KMS-11 (cell line): ENCODE measurements around the gene COL25A1.

Experiments used
- H2AFZ ChIP-seq: fragments of 200-600 bp; sonication (generic); 2 replicates; pipeline ENCODE4 v1.6.1; 2016; ENCODE audit warnings: antibody characterized with exemption, mixed run types, low read depth
- H3K27ac ChIP-seq: fragments of 200-600 bp; sonication (generic); 2 replicates; pipeline ENCODE4 v1.6.1; 2016; ENCODE audit warnings: mild to moderate bottlenecking, mixed run types
- H3K27me3 ChIP-seq: fragments of 200-600 bp; sonication (generic); 2 replicates; pipeline ENCODE4 v1.6.1; 2017; ENCODE audit warnings: mild to moderate bottlenecking, low read depth, mixed run types, moderate library complexity; ENCODE audit not compliant: insufficient read depth
- H3K36me3 ChIP-seq: fragments of 200-600 bp; sonication (generic); 2 replicates; pipeline ENCODE4 v1.6.1; 2017; ENCODE audit warnings: mild to moderate bottlenecking, mixed run types; ENCODE audit not compliant: insufficient read depth
- H3K4me1 ChIP-seq: fragments of 200-600 bp; sonication (generic); 2 replicates; pipeline ENCODE4 v1.6.1; 2016; ENCODE audit warnings: mild to moderate bottlenecking, low read depth, mixed run types; ENCODE audit not compliant: poor library complexity, severe bottlenecking
- H3K4me2 ChIP-seq: fragments of 200-600 bp; sonication (generic); 2 replicates; pipeline ENCODE4 v1.7.0; 2016; ENCODE audit warnings: mild to moderate bottlenecking, mixed run types
- H3K4me3 ChIP-seq: fragments of 200-600 bp; sonication (generic); IDR thresholded peaks from 2 replicates; pipeline ENCODE4 v1.6.1; 2017; ENCODE audit warnings: low read depth, low read length, mixed read lengths; ENCODE audit not compliant: insufficient read depth
- H3K79me2 ChIP-seq: fragments of 200-600 bp; sonication (generic); 2 replicates; pipeline ENCODE4 v1.6.1; 2016; ENCODE audit warnings: low read depth, mixed run types; ENCODE audit not compliant: insufficient read depth
- H3K9ac ChIP-seq: fragments of 200-600 bp; sonication (generic); 2 replicates; pipeline ENCODE4 v1.6.1; 2016; ENCODE audit warnings: mild to moderate bottlenecking, mixed run types
- H4K20me1 ChIP-seq: fragments of 200-600 bp; sonication (generic); 2 replicates; pipeline ENCODE4 v1.6.1; 2016; ENCODE audit warnings: mild to moderate bottlenecking, mixed run types; ENCODE audit not compliant: insufficient read depth
- TF ChIP-seq, protein P1 (sequence below): fragments of 200-600 bp; sonication (generic); conservative IDR thresholded peaks from 2 replicates; pipeline ENCODE4 v1.6.1; 2017; ENCODE audit warnings: low read depth, mild to moderate bottlenecking, antibody characterized with exemption, low read length, moderate library complexity, mixed read lengths

COL25A1 gene

GRCh38 chr4:109126856-109127255 is 175.6 kb downstream of the COL25A1 start:
- H2AFZ ChIP-seq, result no peak overlapping the region
- TF ChIP-seq, protein P1, sequence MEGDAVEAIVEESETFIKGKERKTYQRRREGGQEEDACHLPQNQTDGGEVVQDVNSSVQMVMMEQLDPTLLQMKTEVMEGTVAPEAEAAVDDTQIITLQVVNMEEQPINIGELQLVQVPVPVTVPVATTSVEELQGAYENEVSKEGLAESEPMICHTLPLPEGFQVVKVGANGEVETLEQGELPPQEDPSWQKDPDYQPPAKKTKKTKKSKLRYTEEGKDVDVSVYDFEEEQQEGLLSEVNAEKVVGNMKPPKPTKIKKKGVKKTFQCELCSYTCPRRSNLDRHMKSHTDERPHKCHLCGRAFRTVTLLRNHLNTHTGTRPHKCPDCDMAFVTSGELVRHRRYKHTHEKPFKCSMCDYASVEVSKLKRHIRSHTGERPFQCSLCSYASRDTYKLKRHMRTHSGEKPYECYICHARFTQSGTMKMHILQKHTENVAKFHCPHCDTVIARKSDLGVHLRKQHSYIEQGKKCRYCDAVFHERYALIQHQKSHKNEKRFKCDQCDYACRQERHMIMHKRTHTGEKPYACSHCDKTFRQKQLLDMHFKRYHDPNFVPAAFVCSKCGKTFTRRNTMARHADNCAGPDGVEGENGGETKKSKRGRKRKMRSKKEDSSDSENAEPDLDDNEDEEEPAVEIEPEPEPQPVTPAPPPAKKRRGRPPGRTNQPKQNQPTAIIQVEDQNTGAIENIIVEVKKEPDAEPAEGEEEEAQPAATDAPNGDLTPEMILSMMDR, result no peak
- no peaks in the 10 kb centered on the region for H3K4me1 ChIP-seq
- H4K20me1 ChIP-seq, result no peaks in the 10 kb centered on the region
- no peak overlapping the region for H3K27ac ChIP-seq
- no peaks in the 10 kb centered on the region for H3K36me3 ChIP-seq
- H3K79me2 ChIP-seq, result no peaks in the 10 kb centered on the region
- no peaks in the 10 kb centered on the region for H3K27me3 ChIP-seq
- no peak overlapping the region for H3K4me3 ChIP-seq
- H3K4me2 ChIP-seq, result no peak overlapping the region
- H3K9ac ChIP-seq, result no peak overlapping the region

GRCh38 chr4:109125084-109125483 is 177.4 kb downstream of the COL25A1 start:
- H4K20me1 ChIP-seq, result no peaks in the 10 kb centered on the region
- no peak overlapping the region for H3K4me3 ChIP-seq
- no peak overlapping the region for H3K9ac ChIP-seq
- H3K4me1 ChIP-seq, result no peaks in the 10 kb centered on the region
- no peak overlapping the region for H3K27ac ChIP-seq
- TF ChIP-seq, protein P1, result no peak
- H2AFZ ChIP-seq, result no peak overlapping the region
- H3K4me2 ChIP-seq, result no peak overlapping the region
- H3K36me3 ChIP-seq, result no peaks in the 10 kb centered on the region
- H3K79me2 ChIP-seq, result no peaks in the 10 kb centered on the region
- no peaks in the 10 kb centered on the region for H3K27me3 ChIP-seq

GRCh38 chr4:109123951-109124350 is 178.5 kb downstream of the COL25A1 start:
- Histone ChIP-seq H4K20me1 (no peaks in the 10 kb centered on the region), H3K36me3 (no peaks in the 10 kb centered on the region), H3K4me1 (no peaks in the 10 kb centered on the region), H3K9ac (no peak overlapping the region), H3K27me3 (no peaks in the 10 kb centered on the region), H3K79me2 (no peaks in the 10 kb centered on the region), H3K4me3 (no peak overlapping the region), H3K4me2 (no peak overlapping the region), H3K27ac (no peak overlapping the region), H2AFZ (no peak overlapping the region)
- TF ChIP-seq, protein P1, result no peak

GRCh38 chr4:109121561-109121960 is 180.9 kb downstream of the COL25A1 start:
- H3K4me2 ChIP-seq, result no peak overlapping the region
- H3K4me3 ChIP-seq, result no peak overlapping the region
- no peaks in the 10 kb centered on the region for H3K4me1 ChIP-seq
- no peaks in the 10 kb centered on the region for H3K79me2 ChIP-seq
- TF ChIP-seq, protein P1, result no peak
- H4K20me1 ChIP-seq, result no peaks in the 10 kb centered on the region; the same call in 1 of the 2 replicates
- no peak overlapping the region for H3K9ac ChIP-seq
- no peaks in the 10 kb centered on the region for H3K27me3 ChIP-seq
- H2AFZ ChIP-seq, result no peak overlapping the region
- no peaks in the 10 kb centered on the region for H3K36me3 ChIP-seq
- no peak overlapping the region for H3K27ac ChIP-seq
